Measurements from ENCODE around the gene PCNX2. TPM values are rescaled to one million over a fixed set of nuclear protein-coding genes. Genes with fewer than 3 reads are reported as not detected.
"Not testable (repeated sequence)": the region's sequence is repeated elsewhere in the genome, so short reads cannot be mapped to it uniquely, and the experiment has no call there.

PCNX2 gene
- total and polyA plus RNA-seq, 2 donors (not counting 1 experiment from before 2014, with no cell fraction given), result 17.6 to 34.7 TPM

- peaks cover 2% of the 10 kb centered on the region for H3K9me3 Mint-ChIP-seq (ENCODE audit: insufficient read depth)
- peaks cover 15% of the 10 kb centered on the region for H3K4me1 Mint-ChIP-seq
- intact Hi-C loops (cut with micrococcal nuclease), result no loop called here
- Histone ChIP-seq H3K9ac (ENCODE audit: low read length) (no peak overlapping the region), H3K36me3 (replicated peaks in 1 of 2; ENCODE audit: control extremely low read depth in 1 of 2, control insufficient read depth in 1 of 2, extremely low read depth in 1 of 2, insufficient read depth in 2 of 2, low read length in 1 of 2) (peaks cover 0 to 7% of the 10 kb centered on the region in 2 experiments), H4K20me1 (ENCODE audit: control insufficient read depth, insufficient read depth, low read length, poor library complexity, severe bottlenecking) (no peaks in the 10 kb centered on the region), H3K4me3 (ENCODE audit: control extremely low read depth in 1 of 5, extremely low read depth in 1 of 5, insufficient read depth in 1 of 5, low read depth in 2 of 5, low read length in 4 of 5) (no peak overlapping the region), H3K79me2 (ENCODE audit: control insufficient read depth, insufficient read depth, low read length) (no peaks in the 10 kb centered on the region), H3K27ac (ENCODE audit: low read length in 2 of 2) (no peak overlapping the region), H3K9me3 (ENCODE audit: control extremely low read depth in 1 of 3, control insufficient read depth in 2 of 3, insufficient read depth in 1 of 3, low read length in 2 of 3) (peaks cover 0 to 4% (median under 1%) of the 10 kb centered on the region in 3 donors), H2AFZ (ENCODE audit: insufficient read depth, low read depth, low read length, poor library complexity, severe bottlenecking) (no peak overlapping the region), H3K27me3 (replicated peaks in 1 of 4; ENCODE audit: control extremely low read depth in 1 of 4, control insufficient read depth in 3 of 4, insufficient read depth in 4 of 4, low read length in 3 of 4) (no peaks in the 10 kb centered on the region), H3K4me1 (ENCODE audit: control insufficient read depth in 2 of 2, insufficient read depth in 2 of 2, low read length in 2 of 2) (peaks cover 0 to 10% of the 10 kb centered on the region in 2 donors), H3K4me2 (replicated peaks; ENCODE audit: low read depth, low read length, poor library complexity, severe bottlenecking) (no peak overlapping the region)
- H3K27ac Mint-ChIP-seq, result no peak overlapping the region
- H3K27me3 Mint-ChIP-seq, result no peaks in the 10 kb centered on the region
- ATAC-seq (ENCODE audit: low read depth) (no peak), DNase-seq (no peak)
- ChIA-PET POLR2A (no interaction called here), CTCF (interaction anchor here (0.7 kb wide), 1 partner anchor 1128 kb away, joined by 3 read pairs; no protein-coding TSS in a partner anchor)
- TF ChIP-seq, protein P1, sequence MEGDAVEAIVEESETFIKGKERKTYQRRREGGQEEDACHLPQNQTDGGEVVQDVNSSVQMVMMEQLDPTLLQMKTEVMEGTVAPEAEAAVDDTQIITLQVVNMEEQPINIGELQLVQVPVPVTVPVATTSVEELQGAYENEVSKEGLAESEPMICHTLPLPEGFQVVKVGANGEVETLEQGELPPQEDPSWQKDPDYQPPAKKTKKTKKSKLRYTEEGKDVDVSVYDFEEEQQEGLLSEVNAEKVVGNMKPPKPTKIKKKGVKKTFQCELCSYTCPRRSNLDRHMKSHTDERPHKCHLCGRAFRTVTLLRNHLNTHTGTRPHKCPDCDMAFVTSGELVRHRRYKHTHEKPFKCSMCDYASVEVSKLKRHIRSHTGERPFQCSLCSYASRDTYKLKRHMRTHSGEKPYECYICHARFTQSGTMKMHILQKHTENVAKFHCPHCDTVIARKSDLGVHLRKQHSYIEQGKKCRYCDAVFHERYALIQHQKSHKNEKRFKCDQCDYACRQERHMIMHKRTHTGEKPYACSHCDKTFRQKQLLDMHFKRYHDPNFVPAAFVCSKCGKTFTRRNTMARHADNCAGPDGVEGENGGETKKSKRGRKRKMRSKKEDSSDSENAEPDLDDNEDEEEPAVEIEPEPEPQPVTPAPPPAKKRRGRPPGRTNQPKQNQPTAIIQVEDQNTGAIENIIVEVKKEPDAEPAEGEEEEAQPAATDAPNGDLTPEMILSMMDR (IDR thresholded peaks at IDR 0.05), result no peak
- TF ChIP-seq EZH2 (IDR thresholded peaks at IDR 0.05; ENCODE audit: borderline replicate concordance, insufficient read depth, low read depth, low read length, poor library complexity, severe bottlenecking), result no peak
- 97% methylated on average over 2 of the region's 2 CpGs for WGBS (ENCODE audit: insufficient coverage)
- H3K4me3 Mint-ChIP-seq, result no peak overlapping the region
Observed at GRCh38 chr1:233182587-233182986, 112.9 kb downstream of the PCNX2 start.

DNA sequence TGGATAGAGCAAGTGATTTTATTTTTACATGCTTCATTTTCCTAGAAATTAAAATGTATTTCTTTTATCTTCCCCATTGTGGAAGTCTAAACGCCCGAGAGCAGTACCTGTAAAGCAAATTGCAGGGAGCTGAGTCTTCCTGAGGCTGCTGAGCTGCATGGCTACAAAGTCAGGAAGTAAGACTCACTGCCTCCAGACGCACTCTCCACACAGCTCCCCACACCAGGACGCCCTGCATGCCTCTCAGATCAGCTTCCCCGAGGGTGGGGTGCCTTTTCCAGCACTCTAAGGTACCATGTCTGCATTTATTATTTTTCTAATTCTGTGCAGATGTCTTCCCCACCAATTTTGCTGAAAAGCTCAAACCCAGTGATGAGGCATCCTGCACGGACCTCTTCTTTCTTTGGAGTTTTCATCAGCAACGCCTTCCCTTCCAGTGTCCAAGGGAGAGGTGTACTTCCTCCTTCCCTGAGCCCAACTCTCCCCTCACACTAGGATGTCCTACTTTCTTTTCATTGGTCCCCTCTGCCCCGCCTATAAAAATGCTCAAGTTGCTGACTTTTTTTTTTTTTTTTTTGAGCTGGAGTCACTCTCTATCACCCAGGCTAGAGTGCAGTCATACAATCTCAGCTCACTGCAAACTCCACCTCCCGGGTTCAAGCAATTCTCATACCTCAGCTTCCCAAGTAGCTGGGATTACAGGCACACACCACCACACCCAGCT, 114.7 kb downstream of the PCNX2 start:
- Mint-ChIP-seq H3K27me3 (no peaks in the 10 kb centered on the region), H3K27ac (no peak overlapping the region), H3K9me3 (ENCODE audit: insufficient read depth) (peaks cover 7% of the 10 kb centered on the region), H3K4me3 (no peak overlapping the region), H3K4me1 (peaks cover 15% of the 10 kb centered on the region)
- no peaks in the 10 kb centered on the region for H4K20me1 ChIP-seq (ENCODE audit: control insufficient read depth, insufficient read depth, low read length, poor library complexity, severe bottlenecking)
- H3K9ac ChIP-seq (ENCODE audit: low read length), result no peak overlapping the region
- H3K27ac ChIP-seq (ENCODE audit: low read length in 2 of 2), result no peak overlapping the region
- H3K4me1 ChIP-seq (ENCODE audit: control insufficient read depth in 2 of 2, insufficient read depth in 2 of 2, low read length in 2 of 2), result peaks cover 0 to 10% of the 10 kb centered on the region in 2 donors
- TF ChIP-seq EZH2 (IDR thresholded peaks at IDR 0.05; ENCODE audit: borderline replicate concordance, insufficient read depth, low read depth, low read length, poor library complexity, severe bottlenecking), result no peak
- TF ChIP-seq, protein P1 (IDR thresholded peaks at IDR 0.05), result no peak
- H3K27me3 ChIP-seq (replicated peaks in 1 of 4; ENCODE audit: control extremely low read depth in 1 of 4, control insufficient read depth in 3 of 4, insufficient read depth in 4 of 4, low read length in 3 of 4), result no peaks in the 10 kb centered on the region
- H3K4me2 ChIP-seq (replicated peaks; ENCODE audit: low read depth, low read length, poor library complexity, severe bottlenecking), result no peak overlapping the region
- H3K4me3 ChIP-seq (ENCODE audit: control extremely low read depth in 1 of 5, extremely low read depth in 1 of 5, insufficient read depth in 1 of 5, low read depth in 2 of 5, low read length in 4 of 5), result no peak overlapping the region
- H2AFZ ChIP-seq (ENCODE audit: insufficient read depth, low read depth, low read length, poor library complexity, severe bottlenecking), result no peak overlapping the region
- CTCF ChIA-PET, result no interaction called here
- H3K9me3 ChIP-seq (ENCODE audit: control extremely low read depth in 1 of 3, control insufficient read depth in 2 of 3, insufficient read depth in 1 of 3, low read length in 2 of 3), result peaks cover 0 to 9% (median 6%) of the 10 kb centered on the region in 3 donors
- WGBS (ENCODE audit: insufficient coverage), result 92% methylated on average over 9 of the region's 9 CpGs
- H3K79me2 ChIP-seq (ENCODE audit: control insufficient read depth, insufficient read depth, low read length), result no peaks in the 10 kb centered on the region
- DNase-seq, result no peak
- ATAC-seq (ENCODE audit: low read depth), result no peak
- POLR2A ChIA-PET, result interaction anchor here (0.7 kb wide), 1 partner anchor 146 kb away, joined by 5 read pairs; no protein-coding TSS in a partner anchor
- peaks cover 0 to 12% of the 10 kb centered on the region in 2 experiments for H3K36me3 ChIP-seq (replicated peaks in 1 of 2; ENCODE audit: control extremely low read depth in 1 of 2, control insufficient read depth in 1 of 2, extremely low read depth in 1 of 2, insufficient read depth in 2 of 2, low read length in 1 of 2)
- intact Hi-C loops (cut with micrococcal nuclease), result no loop called here

- H3K4me3 Mint-ChIP-seq; H3K27me3 Mint-ChIP-seq; CTCF ChIA-PET; H4K20me1 ChIP-seq (ENCODE audit: control insufficient read depth, insufficient read depth, low read length, poor library complexity, severe bottlenecking); H3K27ac Mint-ChIP-seq; ATAC-seq (ENCODE audit: low read depth); H3K4me2 ChIP-seq (replicated peaks; ENCODE audit: low read depth, low read length, poor library complexity, severe bottlenecking); DNase-seq; H3K4me1 ChIP-seq (ENCODE audit: control insufficient read depth in 2 of 2, insufficient read depth in 2 of 2, low read length in 2 of 2); H3K27ac ChIP-seq (ENCODE audit: low read length in 2 of 2); H3K79me2 ChIP-seq (ENCODE audit: control insufficient read depth, insufficient read depth, low read length); H3K9me3 ChIP-seq (ENCODE audit: control extremely low read depth in 1 of 3, control insufficient read depth in 2 of 3, insufficient read depth in 1 of 3, low read length in 2 of 3); H3K27me3 ChIP-seq (replicated peaks in 1 of 4; ENCODE audit: control extremely low read depth in 1 of 4, control insufficient read depth in 3 of 4, insufficient read depth in 4 of 4, low read length in 3 of 4); H3K9me3 Mint-ChIP-seq (ENCODE audit: insufficient read depth); H2AFZ ChIP-seq (ENCODE audit: insufficient read depth, low read depth, low read length, poor library complexity, severe bottlenecking); H3K4me3 ChIP-seq (ENCODE audit: control extremely low read depth in 1 of 5, extremely low read depth in 1 of 5, insufficient read depth in 1 of 5, low read depth in 2 of 5, low read length in 4 of 5); H3K9ac ChIP-seq (ENCODE audit: low read length); intact Hi-C loops (cut with micrococcal nuclease); POLR2A ChIA-PET: not testable (repeated sequence)
- H3K4me1 Mint-ChIP-seq, result peaks cover 15% of the 10 kb centered on the region
- peaks cover 0 to 20% of the 10 kb centered on the region in 2 experiments for H3K36me3 ChIP-seq (replicated peaks in 1 of 2; ENCODE audit: control extremely low read depth in 1 of 2, control insufficient read depth in 1 of 2, extremely low read depth in 1 of 2, insufficient read depth in 2 of 2, low read length in 1 of 2)
- no CpG with 5 or more reads among the region's 1 CpG for WGBS (ENCODE audit: insufficient coverage)
Observed at GRCh38 chr1:233179638-233180037, 115.9 kb downstream of the PCNX2 start.

All from B cell (primary cell).